Testis (tissue), 3 donors: ENCODE results near the gene HYLS1. TPM values are rescaled to one million over a fixed set of nuclear protein-coding genes. Genes with fewer than 3 reads are reported as not detected.

Experiments
- DNase-seq: peaks from one replicate; pipeline ENCODE4 v3.0.0-alpha.2; 2019
- H3K27ac ChIP-seq, 2 donors: fragments of 200-600 bp; sonication (generic); one replicate each; pipeline ENCODE4 v1.5.1; 2019
- H3K27me3 ChIP-seq: fragments of 200-600 bp; sonication (generic); one replicate; pipeline ENCODE4 v1.5.1; 2019
- H3K36me3 ChIP-seq: fragments of 200-600 bp; sonication (generic); one replicate; pipeline ENCODE4 v1.5.1; 2017; ENCODE audit warnings: low read depth; ENCODE audit errors: missing control alignments
- H3K4me1 ChIP-seq: fragments of 200-600 bp; sonication (generic); one replicate; pipeline ENCODE4 v1.5.1; 2019
- H3K4me3 ChIP-seq, 2 donors: fragments of 200-600 bp; sonication (generic); one replicate each; pipeline ENCODE4 v1.5.1; 2017 to 2019
- H3K9me3 ChIP-seq: fragments of 200-600 bp; sonication (generic); one replicate; pipeline ENCODE4 v1.5.1; 2017
- CTCF ChIP-seq, 3 experiments: fragments of 450-650 bp in 2 of 3; fragments of 200-600 bp in 1 of 3; sonication (generic) in 1 of 3; IDR thresholded peaks; one replicate each; pipeline ENCODE4 v1.5.1; 2016 to 2019; ENCODE audit warnings: antibody characterized with exemption in 3 of 3, mild to moderate bottlenecking in 2 of 3, moderate library complexity in 1 of 3
- POLR2A ChIP-seq: fragments of 450-650 bp; IDR thresholded peaks from one replicate; pipeline ENCODE4 v1.6.1; 2017; ENCODE audit warnings: antibody characterized with exemption, mild to moderate bottlenecking, moderate library complexity
- WGBS, 2 donors: methylation state at CpG; one replicate each; pipeline ENCODE4 v1.1.5; 2018; 5-methylcytosine and 5-hydroxymethylcytosine counted together
- intact Hi-C: fragments of 100-400 bp; cut with DNase I; formaldehyde crosslinking; loops from one replicate; pipeline ENCODE4 v1.15.1; 2023; ENCODE audit warnings: low total_unique reads
- polyA plus RNA-seq: library from polyadenylated mRNA; stranded (reverse); fragments of 350-450 nt; fragmentation: Illumina TruSeq; extraction: RNeasy Lipid Tissue Mini Kit (QIAGEN cat#74804); gene quantifications from one replicate; pipeline ENCODE4 v1.2.3, GENCODE V29; 2014; ENCODE audit warnings: low read depth, low replicate concordance; ENCODE audit not compliant: insufficient read depth
- total RNA-seq, 2 donors: library from RNA; depleted of rRNA; stranded (reverse); fragments of >200 nt; gene quantifications; one replicate each; pipeline ENCODE4 v1.2.3, GENCODE V29; 2016

The HYLS1 gene
- total and polyA plus RNA-seq, 3 donors from 2014 or later, result 14.7 to 34.2 (median 26.1) TPM

DNA sequence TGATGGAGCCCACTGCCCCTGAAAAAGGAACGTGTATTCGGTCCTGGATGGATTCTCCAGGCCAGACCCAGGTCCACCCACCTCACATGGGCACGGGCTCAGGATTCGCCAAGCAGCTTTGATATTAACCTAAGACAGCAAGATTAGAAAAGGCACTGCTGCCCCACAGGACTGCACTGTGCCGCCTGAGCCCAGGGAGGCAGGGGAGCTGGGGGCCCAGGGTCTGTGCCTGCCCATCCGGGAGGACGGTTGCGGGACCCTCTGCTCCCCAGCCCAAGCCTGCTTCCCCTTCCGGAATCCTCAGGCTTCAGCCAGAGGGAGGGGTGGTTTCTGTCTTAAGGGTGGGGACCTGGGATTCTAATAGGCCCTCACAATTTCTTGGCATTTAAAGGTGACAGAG lies 44.8 kb downstream of the HYLS1 start:
- no peak for DNase-seq
- Histone ChIP-seq H3K27me3 (no peaks in the 10 kb centered on the region), H3K4me3 (no peak overlapping the region), H3K9me3 (no peaks in the 10 kb centered on the region), H3K27ac (no peak overlapping the region), H3K36me3 (no peaks in the 10 kb centered on the region), H3K4me1 (no peaks in the 10 kb centered on the region)
- 88 to 91% methylated on average over 9 of the region's 9 CpGs for WGBS, 2 donors
- no peak for TF ChIP-seq POLR2A
- TF ChIP-seq CTCF (IDR thresholded peaks at IDR 0.05), result no peak
- intact Hi-C loops, result no loop called here

DNA sequence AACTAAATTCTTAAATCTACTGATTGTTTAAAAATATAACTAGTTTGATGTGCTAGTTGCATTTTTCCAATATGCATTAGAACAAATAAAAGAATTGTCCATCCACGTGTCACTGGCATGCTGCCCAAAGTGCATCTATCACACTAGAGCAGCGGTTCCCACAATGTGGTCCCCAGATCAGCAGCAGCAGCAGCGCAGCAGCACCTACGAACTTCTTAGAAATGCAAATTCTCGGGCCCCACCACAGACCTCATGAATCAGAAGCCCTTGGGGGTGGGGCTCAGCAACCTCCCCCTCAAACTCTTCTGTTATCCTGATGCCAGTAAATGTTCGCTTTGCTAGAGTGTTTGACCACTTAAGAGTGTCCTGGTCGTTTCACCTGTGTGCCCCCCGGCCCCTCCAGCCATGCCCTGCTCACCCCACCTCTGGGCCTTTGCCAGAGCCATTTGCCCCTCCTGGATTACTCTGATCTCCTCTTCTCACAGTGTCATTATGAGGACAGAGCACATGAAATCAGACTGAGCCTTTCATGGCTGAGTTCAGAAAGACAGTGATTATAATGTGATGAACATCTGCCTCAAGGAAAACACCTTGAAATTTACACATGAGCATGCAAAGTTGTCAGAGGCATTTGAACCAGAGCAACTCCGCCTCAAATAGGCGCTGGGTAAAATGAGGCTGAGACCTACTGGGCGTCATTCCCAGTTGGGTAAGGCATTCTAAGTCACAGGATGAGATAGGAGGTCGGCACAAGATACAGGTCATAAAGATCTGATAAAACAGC lies 45.8 kb downstream of the HYLS1 start:
- TF ChIP-seq POLR2A (no peak), CTCF (IDR thresholded peaks at IDR 0.05) (no peak)
- intact Hi-C loops, result no loop called here
- WGBS, 2 donors, result 79 to 86% methylated on average over 12 of the region's 12 CpGs

DNA sequence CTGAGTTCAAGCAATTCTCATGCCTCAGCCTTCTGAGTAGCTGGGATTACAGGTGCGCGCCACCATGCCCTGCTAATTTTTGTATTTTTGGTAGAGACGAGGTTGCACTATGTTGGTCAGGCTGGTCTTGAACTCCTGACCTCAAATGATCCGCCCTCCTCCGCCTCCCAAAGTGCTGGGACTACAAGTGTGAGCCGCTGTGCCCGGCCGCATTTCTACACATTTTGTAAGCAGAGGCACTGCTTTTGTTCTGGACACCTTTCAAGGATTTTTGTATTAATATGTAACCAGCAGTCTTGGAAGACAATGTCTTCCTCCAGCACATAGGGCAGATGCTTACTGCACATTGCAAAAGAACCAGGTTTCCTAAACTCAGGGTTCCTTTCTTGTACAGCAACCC lies 47.0 kb downstream of the HYLS1 start:
- WGBS, 2 donors, result 93 to 95% methylated on average over 8 of the region's 8 CpGs
- intact Hi-C loops, result no loop called here
- no peak for TF ChIP-seq POLR2A
- TF ChIP-seq CTCF (IDR thresholded peaks at IDR 0.05), result no peak

More for the DNA sequence above, 45.8 kb downstream of the HYLS1 start:
- no peak for DNase-seq
- H3K27me3 ChIP-seq, result no peaks in the 10 kb centered on the region
- H3K36me3 ChIP-seq, result no peaks in the 10 kb centered on the region
- H3K27ac ChIP-seq, result no peak overlapping the region
- H3K9me3 ChIP-seq, result no peaks in the 10 kb centered on the region
- H3K4me3 ChIP-seq, result no peak overlapping the region
- no peaks in the 10 kb centered on the region for H3K4me1 ChIP-seq

GRCh38 chr11:125935056-125935455 lies 47.6 kb downstream of the HYLS1 start:
- TF ChIP-seq POLR2A (no peak), CTCF (IDR thresholded peaks at IDR 0.05) (no peak)
- Histone ChIP-seq H3K36me3 (no peaks in the 10 kb centered on the region), H3K9me3 (no peaks in the 10 kb centered on the region), H3K4me1 (no peaks in the 10 kb centered on the region), H3K4me3 (no peak overlapping the region), H3K27ac (no peak overlapping the region), H3K27me3 (no peaks in the 10 kb centered on the region)
- 91 to 94% methylated on average over 2 of the region's 2 CpGs for WGBS, 2 donors
- intact Hi-C loops, result no loop called here
- DNase-seq, result no peak

More for the DNA sequence above, 47.0 kb downstream of the HYLS1 start:
- no peaks in the 10 kb centered on the region for H3K9me3 ChIP-seq
- H3K4me1 ChIP-seq, result no peaks in the 10 kb centered on the region
- no peaks in the 10 kb centered on the region for H3K36me3 ChIP-seq
- no peaks in the 10 kb centered on the region for H3K27me3 ChIP-seq
- no peak for DNase-seq
- H3K4me3 ChIP-seq, result no peak overlapping the region
- no peak overlapping the region for H3K27ac ChIP-seq
